Measurements from ENCODE around the gene EML1. TPM values are rescaled to one million over a fixed set of nuclear protein-coding genes. Genes with fewer than 3 reads are reported as not detected.
A peak's percentile ranks its signal among the peaks of the same experiment; 100 is the strongest.

Gene EML1
- total RNA-seq, 2 experiments from 2014 or later, result 0.12 TPM; not detected in 1

DNA sequence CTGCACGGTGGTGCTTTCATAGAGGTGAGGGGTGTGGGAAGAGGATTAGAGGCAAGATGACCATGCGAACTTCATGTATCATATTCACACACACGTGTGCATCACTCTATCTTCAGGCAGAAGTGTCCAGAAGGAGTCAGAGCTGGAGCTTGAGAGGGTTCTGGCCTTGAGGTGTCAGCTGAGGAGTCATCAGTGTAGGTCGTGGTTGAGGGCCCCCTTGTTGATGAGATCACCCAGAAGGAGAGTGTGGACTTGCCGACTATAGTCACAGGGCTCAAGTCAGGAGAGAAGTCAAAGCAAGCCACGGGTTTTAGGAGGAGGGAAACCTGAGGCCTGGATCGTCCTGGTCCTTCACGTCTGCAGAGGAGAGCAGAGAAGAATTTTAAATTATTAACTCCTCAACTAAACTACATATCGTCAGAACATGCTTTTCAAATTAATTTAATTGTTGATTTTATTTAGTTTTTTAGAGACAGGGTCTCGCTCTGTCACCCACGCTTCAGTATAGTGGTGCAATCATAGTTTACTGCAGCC, 25.4 kb downstream of the EML1 start:
- DNase-seq, result no peak
- Mint-ChIP-seq H3K27me3 (peaks cover 43% of the 10 kb centered on the region), H3K4me3 (no peak overlapping the region), H3K4me1 (peaks cover 21% of the 10 kb centered on the region), H3K27ac (no peak overlapping the region), H3K9me3 (no peaks in the 10 kb centered on the region), H3K36me3 (ENCODE audit: low read depth) (no peaks in the 10 kb centered on the region)
- ChIA-PET CTCF (no interaction called here), POLR2A (no interaction called here)

DNA sequence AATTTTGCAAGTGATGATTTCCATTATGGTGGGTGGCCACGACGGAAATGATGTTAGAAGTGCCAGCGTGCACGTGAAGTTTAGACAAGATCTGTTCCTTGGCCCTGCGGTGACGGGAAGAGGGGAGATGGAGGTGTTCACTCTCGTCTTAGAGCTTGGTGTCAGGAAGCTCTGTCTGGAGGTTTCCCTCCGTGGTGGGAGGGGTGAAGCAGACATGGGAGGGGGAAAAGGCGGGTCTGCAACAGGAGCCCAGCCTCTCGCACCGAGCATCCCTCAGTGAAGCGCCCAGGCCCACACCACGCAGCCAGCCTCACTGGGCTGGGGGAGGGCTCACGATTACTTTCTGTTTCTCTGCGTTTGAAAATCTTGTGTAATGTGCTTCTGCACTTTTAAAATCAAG, 26.3 kb downstream of the EML1 start:
- ChIA-PET POLR2A (no interaction called here), CTCF (no interaction called here)
- Mint-ChIP-seq H3K4me3 (no peak overlapping the region), H3K27me3 (peaks cover 39% of the 10 kb centered on the region), H3K4me1 (peaks cover 21% of the 10 kb centered on the region), H3K36me3 (ENCODE audit: low read depth) (no peaks in the 10 kb centered on the region), H3K27ac (no peak overlapping the region), H3K9me3 (no peaks in the 10 kb centered on the region)
- peak; percentile 16 for DNase-seq

DNA sequence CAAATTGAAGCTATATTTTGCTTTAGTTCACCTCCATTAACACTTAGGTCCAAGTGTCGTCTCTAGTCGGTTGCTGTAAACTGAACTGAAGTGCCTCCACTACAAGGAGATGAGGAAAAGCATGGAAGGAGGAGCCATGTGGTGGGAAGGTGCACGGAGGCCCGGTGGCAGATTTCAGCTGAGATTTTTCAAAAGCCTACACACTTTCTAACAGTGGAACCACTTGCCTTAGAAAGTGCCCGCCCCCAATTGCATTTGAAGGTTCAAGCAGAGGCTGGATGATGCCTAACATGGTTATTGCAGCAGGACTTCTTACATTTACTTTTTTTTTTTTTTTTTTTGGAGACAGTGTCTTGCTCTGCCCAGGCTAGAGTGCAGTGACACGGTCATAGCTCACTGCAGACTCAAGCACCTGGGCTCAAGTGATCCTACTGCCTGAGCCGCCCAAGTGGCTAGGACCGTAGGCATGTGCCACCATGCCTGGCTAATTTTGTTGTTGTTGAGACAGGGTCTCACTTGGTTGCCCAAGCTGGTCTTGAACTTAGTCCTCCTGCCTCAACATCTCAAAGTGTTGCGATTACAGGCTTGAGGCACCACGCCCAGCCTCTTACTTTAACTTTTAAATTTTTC, 27.6 kb downstream of the EML1 start:
- no peaks in the 10 kb centered on the region for H3K36me3 Mint-ChIP-seq (ENCODE audit: low read depth)
- peaks cover 30% of the 10 kb centered on the region for H3K27me3 Mint-ChIP-seq
- POLR2A ChIA-PET, result no interaction called here
- DNase-seq, result no peak
- H3K4me3 Mint-ChIP-seq, result no peak overlapping the region
- no peak overlapping the region for H3K27ac Mint-ChIP-seq
- no peaks in the 10 kb centered on the region for H3K9me3 Mint-ChIP-seq
- peaks cover 21% of the 10 kb centered on the region for H3K4me1 Mint-ChIP-seq
- CTCF ChIA-PET, result no interaction called here

DNA sequence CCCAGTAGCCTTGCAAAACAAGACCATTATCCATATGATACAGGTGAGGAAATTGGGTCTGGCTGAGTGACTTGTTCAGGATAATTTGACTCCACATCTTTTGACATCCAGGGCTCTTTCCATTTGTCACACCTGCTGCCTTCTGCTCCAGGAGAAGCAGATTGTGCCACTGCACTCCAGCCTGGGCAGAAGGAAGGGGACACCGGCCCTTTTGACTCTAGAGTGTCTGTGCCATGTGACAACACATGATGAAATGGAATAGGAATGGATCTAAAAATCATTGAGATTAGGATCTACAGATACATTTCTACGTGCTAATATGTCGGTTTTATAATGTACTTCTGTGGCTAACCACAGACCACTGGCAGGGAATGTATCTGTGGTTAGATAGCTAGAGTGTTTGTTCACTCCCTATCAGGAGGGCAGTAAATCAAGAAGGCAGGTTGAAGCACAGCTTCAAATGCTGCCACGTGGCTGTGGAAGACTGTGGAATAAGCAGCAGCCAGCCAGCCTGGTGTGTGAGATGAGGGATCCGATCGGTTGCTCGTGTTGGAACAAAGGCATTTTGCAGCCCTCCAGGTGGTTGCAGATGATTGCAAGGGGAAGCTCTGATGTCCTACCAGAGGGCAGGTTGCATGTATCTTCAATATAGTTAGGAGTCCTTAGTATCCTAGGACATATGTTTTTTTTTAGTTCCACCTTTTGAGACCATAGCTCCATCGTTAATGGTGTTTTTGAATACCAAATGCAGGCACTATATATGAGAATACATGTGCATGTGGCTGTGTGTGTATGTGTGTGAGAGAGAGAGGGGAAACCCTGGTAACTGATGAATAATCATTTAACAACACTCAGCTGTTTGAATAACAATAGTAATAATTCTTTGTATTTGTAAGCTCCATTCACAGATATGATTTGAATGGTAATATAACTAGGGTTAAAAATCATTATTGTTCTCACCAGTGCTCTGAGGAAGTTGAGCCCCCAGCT, 28.6 kb downstream of the EML1 start:
- H3K9me3 Mint-ChIP-seq, result no peaks in the 10 kb centered on the region
- ChIA-PET POLR2A (interaction anchor here (0.5 kb wide), 1 partner anchor 278 kb away, joined by 3 read pairs; no protein-coding TSS in a partner anchor), CTCF (interaction anchor here (1.0 kb wide), 1 partner anchor 39 kb away, joined by 3 read pairs; no protein-coding TSS in a partner anchor)
- no peak overlapping the region for H3K27ac Mint-ChIP-seq
- H3K27me3 Mint-ChIP-seq, result peaks cover 32% of the 10 kb centered on the region
- no peak overlapping the region for H3K4me3 Mint-ChIP-seq
- H3K36me3 Mint-ChIP-seq (ENCODE audit: low read depth), result no peaks in the 10 kb centered on the region
- H3K4me1 Mint-ChIP-seq, result peaks cover 21% of the 10 kb centered on the region
- peak; percentile 16 for DNase-seq

DNA sequence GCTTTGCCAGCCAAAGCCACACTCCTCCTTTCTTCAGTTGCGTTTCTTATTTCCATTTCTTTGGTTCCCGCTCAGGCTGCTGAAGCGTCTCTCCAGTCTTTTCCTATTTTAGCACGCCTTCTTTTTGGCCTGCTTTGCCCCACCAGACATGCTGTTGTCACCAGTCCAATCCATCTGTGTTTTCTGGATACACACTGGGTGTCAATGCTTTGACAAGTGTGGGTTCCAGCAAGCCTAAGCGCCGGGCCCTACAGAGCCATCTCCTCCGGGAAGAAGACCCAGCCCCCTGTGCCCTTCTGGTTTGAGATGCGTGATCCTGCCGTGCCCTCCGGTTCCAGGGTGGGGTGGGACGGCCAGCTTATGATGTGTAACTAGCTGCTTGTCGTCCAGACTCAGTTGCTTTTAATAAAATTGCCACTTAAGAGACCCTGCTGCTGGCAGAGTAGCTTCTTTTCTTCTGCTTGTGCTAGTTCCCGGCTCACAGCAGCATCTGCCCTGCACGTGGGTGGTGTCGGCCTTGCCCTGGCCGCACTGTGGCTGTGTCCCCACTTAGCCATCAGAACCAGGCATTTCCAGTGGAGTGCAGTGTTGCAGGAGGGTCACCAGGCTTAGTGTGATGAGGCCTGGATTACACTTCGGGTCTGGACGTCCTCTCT, 29.7 kb downstream of the EML1 start:
- POLR2A ChIA-PET, result no interaction called here
- H3K36me3 Mint-ChIP-seq (ENCODE audit: low read depth), result no peaks in the 10 kb centered on the region
- no peak overlapping the region for H3K27ac Mint-ChIP-seq
- H3K4me1 Mint-ChIP-seq, result peaks cover 21% of the 10 kb centered on the region
- CTCF ChIA-PET, result no interaction called here
- H3K27me3 Mint-ChIP-seq, result peaks cover 32% of the 10 kb centered on the region
- no peak for DNase-seq
- H3K9me3 Mint-ChIP-seq, result no peaks in the 10 kb centered on the region
- no peak overlapping the region for H3K4me3 Mint-ChIP-seq

DNA sequence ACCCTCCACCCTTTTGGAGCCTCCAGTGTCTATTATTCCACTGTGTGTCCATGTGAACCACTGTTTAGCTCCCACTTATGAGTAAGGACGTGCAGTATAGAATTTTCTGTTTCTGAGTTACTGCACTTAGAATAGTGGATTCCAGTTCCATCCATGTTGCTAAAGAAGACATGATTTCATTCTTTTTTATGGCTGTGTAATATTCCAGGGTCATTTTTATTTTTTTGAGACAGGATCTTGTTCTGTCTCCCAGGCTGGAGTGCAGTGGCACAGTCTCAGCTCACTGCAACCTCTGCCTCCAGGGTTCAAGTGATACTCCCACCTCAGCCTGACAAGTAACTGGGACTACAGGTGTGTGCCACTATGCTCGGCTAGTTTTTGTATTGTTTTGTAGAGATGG, 31.6 kb downstream of the EML1 start:
- H3K4me3 Mint-ChIP-seq, result no peak overlapping the region

DNA sequence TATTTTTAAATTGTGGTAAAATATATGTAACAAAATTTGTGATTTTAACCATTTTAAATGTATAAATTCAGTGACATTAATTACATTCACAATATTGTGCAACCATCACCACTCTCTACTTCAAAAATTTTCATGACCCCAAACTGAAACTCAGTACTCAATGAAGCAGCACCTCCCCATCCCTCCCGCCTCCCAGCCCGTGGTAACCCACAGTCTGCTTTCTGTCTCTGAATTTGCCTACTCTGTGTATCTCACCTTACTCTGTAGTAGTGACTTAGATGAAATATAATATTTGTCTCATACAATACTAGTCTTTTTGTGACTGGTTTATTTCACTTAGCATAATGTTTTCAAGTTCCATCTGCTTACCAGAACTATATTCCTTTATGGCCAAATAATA, 36.2 kb downstream of the EML1 start:
- Mint-ChIP-seq H3K36me3 (ENCODE audit: low read depth) (no peaks in the 10 kb centered on the region), H3K27me3 (peaks cover 37% of the 10 kb centered on the region), H3K4me3 (no peak overlapping the region), H3K9me3 (no peaks in the 10 kb centered on the region), H3K27ac (no peak overlapping the region), H3K4me1 (no peaks in the 10 kb centered on the region)
- DNase-seq, result no peak
- POLR2A ChIA-PET, result no interaction called here
- CTCF ChIA-PET, result no interaction called here

More for the DNA sequence above, 31.6 kb downstream of the EML1 start:
- DNase-seq, result no peak
- ChIA-PET POLR2A (no interaction called here), CTCF (no interaction called here)
- no peaks in the 10 kb centered on the region for H3K9me3 Mint-ChIP-seq
- H3K4me1 Mint-ChIP-seq, result peaks cover 15% of the 10 kb centered on the region
- H3K36me3 Mint-ChIP-seq (ENCODE audit: low read depth), result no peaks in the 10 kb centered on the region
- H3K27me3 Mint-ChIP-seq, result peaks cover 29% of the 10 kb centered on the region
- H3K27ac Mint-ChIP-seq, result no peak overlapping the region

DNA sequence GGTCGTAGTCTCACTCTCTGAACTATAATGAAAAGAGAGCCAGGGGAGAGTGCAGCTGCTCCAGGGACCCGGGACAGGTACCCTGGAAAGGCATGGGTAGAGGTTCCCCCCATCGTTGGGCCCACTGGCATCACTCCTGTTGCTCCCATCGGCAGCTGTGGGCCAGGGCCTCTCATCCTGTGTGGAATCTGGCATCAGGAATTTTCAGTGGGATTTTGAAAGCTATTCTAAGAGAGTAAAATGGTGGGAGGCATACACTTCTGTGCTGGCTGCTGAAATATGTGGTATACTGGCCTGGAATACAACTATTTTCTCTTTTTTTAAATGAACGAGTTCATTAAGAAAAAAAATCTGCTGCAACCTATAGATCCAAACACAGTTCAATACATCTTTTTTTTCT, 38.1 kb downstream of the EML1 start:
- H3K27ac Mint-ChIP-seq, result no peak overlapping the region
- H3K4me3 Mint-ChIP-seq, result no peak overlapping the region
- H3K36me3 Mint-ChIP-seq (ENCODE audit: low read depth), result no peaks in the 10 kb centered on the region
- ChIA-PET POLR2A (no interaction called here), CTCF (no interaction called here)
- H3K4me1 Mint-ChIP-seq, result no peaks in the 10 kb centered on the region
- H3K9me3 Mint-ChIP-seq, result no peaks in the 10 kb centered on the region
- DNase-seq, result no peak
- H3K27me3 Mint-ChIP-seq, result peaks cover 49% of the 10 kb centered on the region

DNA sequence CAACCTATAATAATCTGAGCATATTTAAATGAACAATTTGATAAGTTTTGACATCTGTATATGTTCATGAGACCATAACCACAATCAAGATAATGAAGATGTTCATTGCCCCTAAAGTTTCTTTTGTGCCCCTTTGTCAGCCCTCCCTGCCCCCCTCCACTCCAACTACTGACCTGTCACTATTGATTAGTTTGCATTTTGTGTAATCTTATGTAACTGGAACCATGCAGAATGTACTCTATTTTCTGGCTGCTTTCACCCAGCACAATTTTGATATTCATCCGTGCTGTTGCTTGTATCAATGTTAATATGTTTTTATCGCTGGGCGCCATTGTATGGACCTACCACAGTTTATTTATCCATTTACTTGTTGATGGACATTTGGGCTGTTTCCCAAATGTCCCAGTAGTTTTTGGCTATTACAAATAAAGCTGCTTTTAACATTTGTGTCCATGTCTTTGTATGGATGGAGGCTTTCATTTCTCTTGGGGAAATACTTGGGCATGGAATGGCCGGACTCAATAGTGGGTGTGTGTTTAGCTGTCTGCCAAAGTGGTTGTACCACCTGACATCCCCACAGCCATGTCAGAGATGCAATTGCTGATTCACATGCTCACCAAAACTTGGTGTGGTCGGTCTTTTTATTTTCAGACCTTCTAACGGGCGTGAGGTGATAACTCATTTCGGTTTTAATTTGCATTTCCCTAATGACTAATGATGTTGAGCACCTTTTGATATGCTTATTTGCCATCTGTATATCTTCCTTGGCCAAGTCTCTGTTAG, 38.9 kb downstream of the EML1 start:
- H3K4me3 Mint-ChIP-seq, result no peak overlapping the region
- no peak for DNase-seq
- H3K27ac Mint-ChIP-seq, result no peak overlapping the region
- H3K4me1 Mint-ChIP-seq, result no peaks in the 10 kb centered on the region
- no peaks in the 10 kb centered on the region for H3K9me3 Mint-ChIP-seq
- H3K36me3 Mint-ChIP-seq (ENCODE audit: low read depth), result no peaks in the 10 kb centered on the region
- H3K27me3 Mint-ChIP-seq, result peaks cover 51% of the 10 kb centered on the region
- ChIA-PET POLR2A (no interaction called here), CTCF (no interaction called here)

DNA sequence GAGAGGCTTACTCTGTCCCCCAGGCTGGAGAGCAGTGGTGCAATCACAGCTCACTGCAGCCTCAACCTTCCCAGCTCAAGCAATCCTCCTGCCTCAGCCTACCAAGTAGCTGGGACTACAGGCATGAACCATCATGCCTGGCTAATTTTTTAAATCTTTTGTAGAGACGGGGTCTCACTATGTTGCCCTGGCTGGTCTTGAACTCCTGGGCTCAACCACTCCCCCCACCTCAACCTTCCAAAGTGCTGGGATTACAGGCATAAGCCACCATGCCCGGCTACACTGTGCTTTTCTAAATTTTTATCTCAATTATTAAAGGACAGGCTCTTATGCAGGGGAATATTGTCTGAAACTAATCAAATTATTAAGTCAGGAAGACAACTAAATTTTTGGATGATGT, 44.6 kb downstream of the EML1 start:
- ChIA-PET CTCF (interaction anchor here (1.7 kb wide), 1 partner anchor 47 kb away, joined by 5 read pairs; no protein-coding TSS in a partner anchor), POLR2A (no interaction called here)
- Mint-ChIP-seq H3K36me3 (ENCODE audit: low read depth) (no peaks in the 10 kb centered on the region), H3K4me3 (no peak overlapping the region), H3K27me3 (peaks cover 53% of the 10 kb centered on the region), H3K27ac (no peak overlapping the region), H3K4me1 (no peaks in the 10 kb centered on the region), H3K9me3 (no peaks in the 10 kb centered on the region)
- DNase-seq, result no peak

DNA sequence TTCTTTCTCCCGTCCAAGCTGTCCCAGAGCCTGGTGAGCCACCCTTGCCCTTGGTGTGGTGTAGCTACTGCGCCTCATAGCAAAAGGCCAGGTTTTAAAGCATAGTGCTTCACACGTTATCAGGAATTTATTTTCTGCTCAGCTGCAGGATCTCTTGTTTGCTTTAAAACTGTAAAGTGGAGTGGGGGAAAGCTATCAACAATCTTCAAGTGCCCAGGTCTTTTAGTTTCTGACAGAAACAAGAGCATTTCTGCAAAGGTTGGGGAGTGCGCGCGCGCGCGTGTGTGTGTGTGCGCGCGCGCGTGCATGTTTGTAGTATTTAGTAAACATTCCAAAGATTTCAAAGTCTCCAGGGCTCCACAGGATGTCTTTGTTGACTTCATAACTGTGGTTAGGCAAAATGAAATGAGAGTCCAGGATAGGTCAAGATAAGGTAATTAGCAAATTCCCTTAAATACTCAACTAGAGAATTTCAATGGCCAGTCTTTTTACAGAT, 45.5 kb downstream of the EML1 start:
- H3K9me3 Mint-ChIP-seq, result no peaks in the 10 kb centered on the region
- H3K36me3 Mint-ChIP-seq (ENCODE audit: low read depth), result no peaks in the 10 kb centered on the region
- no peak overlapping the region for H3K4me3 Mint-ChIP-seq
- no peaks in the 10 kb centered on the region for H3K4me1 Mint-ChIP-seq
- CTCF ChIA-PET, result interaction anchor here (1.7 kb wide), 1 partner anchor 46 kb away, joined by 5 read pairs; no protein-coding TSS in a partner anchor
- H3K27me3 Mint-ChIP-seq, result peaks cover 48% of the 10 kb centered on the region
- POLR2A ChIA-PET, result interaction anchor here (0.6 kb wide), 1 partner anchor 187 kb away, joined by 4 read pairs; no protein-coding TSS in a partner anchor
- H3K27ac Mint-ChIP-seq, result no peak overlapping the region
- DNase-seq, result no peak

DNA sequence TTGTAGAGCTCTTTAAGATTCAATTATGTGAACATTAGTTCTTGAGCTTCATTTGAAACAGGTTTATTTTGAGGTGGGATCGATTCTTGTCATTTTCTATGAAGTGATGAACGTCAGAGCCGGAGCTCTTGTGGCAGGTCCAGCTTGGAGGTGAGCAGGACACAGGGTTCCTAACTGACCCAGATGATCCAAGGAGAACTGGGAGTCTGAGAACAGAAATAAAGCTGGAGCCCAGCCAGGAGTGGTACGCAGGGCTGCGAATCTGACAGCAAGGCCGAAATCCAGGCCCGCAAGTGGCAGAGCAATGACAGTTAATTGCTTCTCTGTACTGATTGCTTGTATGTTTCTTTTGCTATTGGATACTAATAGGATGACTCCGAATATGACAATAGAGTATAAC, 46.5 kb downstream of the EML1 start:
- Mint-ChIP-seq H3K36me3 (ENCODE audit: low read depth) (no peaks in the 10 kb centered on the region), H3K4me3 (no peak overlapping the region), H3K4me1 (no peaks in the 10 kb centered on the region), H3K9me3 (no peaks in the 10 kb centered on the region), H3K27ac (no peak overlapping the region), H3K27me3 (peaks cover 47% of the 10 kb centered on the region)
- DNase-seq, result no peak
- ChIA-PET CTCF (no interaction called here), POLR2A (no interaction called here)
